Gastrocnemius medialis (tissue), 4 donors: Measurements from ENCODE around the gene RPL22L1. TPM values are rescaled to one million over a fixed set of nuclear protein-coding genes. Genes with fewer than 3 reads are reported as not detected.

Source experiments
- ATAC-seq, 2 donors: fragments of 150-250 bp; one replicate each; pipeline ENCODE4 v1.9.1; 2016
- DNase-seq, 2 donors: peaks; one replicate each; pipeline ENCODE4 v3.0.0-alpha.2; 2019
- H3K27ac ChIP-seq, 4 donors: fragments of 200-600 bp; sonication (generic); 1 replicate in 1 of 4; 2 replicates in 3 of 4; pipeline ENCODE4 v1.5.1; 2016 to 2018; ENCODE audit warnings: mild to moderate bottlenecking in 2 of 4, moderate library complexity in 1 of 4
- H3K27me3 ChIP-seq, 3 donors: fragments of 200-600 bp; sonication (generic) in 2 of 3; 1 replicate in 1 of 3; 2 replicates in 2 of 3; pipeline versions ENCODE4 v1.5.1 to v1.6.0; 2016 to 2019; ENCODE audit warnings: mild to moderate bottlenecking in 1 of 3, moderate library complexity in 1 of 3
- H3K36me3 ChIP-seq, 2 donors: fragments of 200-600 bp; sonication (generic) in 1 of 2; one replicate each; pipeline ENCODE4 v1.5.1; 2017 to 2018
- H3K4me1 ChIP-seq, 2 donors: fragments of 200-600 bp; sonication (generic) in 1 of 2; one replicate each; pipeline ENCODE4 v1.5.1; 2016 to 2017; ENCODE audit warnings: mild to moderate bottlenecking in 2 of 2
- H3K4me3 ChIP-seq, 4 donors: fragments of 200-600 bp; sonication (generic) in 3 of 4; 1 replicate in 1 of 4; 2 replicates in 3 of 4; pipeline ENCODE4 v1.5.1; 2016 to 2019; ENCODE audit warnings: mild to moderate bottlenecking in 2 of 4
- H3K9me3 ChIP-seq, 3 donors: fragments of 200-600 bp; sonication (generic) in 2 of 3; 1 replicate in 1 of 3; 2 replicates in 2 of 3; pipeline ENCODE4 v1.5.1; 2016 to 2019
- POLR2A ChIP-seq, 2 donors: fragments of 450-650 bp; IDR thresholded peaks; one replicate each; pipeline ENCODE4 v1.6.1; 2017; ENCODE audit warnings: antibody characterized with exemption in 2 of 2, mild to moderate bottlenecking in 2 of 2, moderate library complexity in 2 of 2
- in situ Hi-C, 4 donors: fragments of 200-750 bp; cut with MboI; loops; one replicate each; pipeline versions ENCODE4 v1.15.0 to v1.8.0; 2017; ENCODE audit warnings: low sequenced_read_pairs in 4 of 4
- intact Hi-C: fragments of 100-400 bp; cut with DNase I; formaldehyde crosslinking; loops from one replicate; pipeline ENCODE4 v1.15.1; 2023; ENCODE audit warnings: low total_unique reads
- total RNA-seq, 4 donors: library from RNA; depleted of rRNA; stranded (reverse); fragments of >200 nt; gene quantifications; one replicate each; pipeline versions ENCODE4 v1.1.0 to v1.2.3, GENCODE V29; 2016
- TF ChIP-seq, protein P1 (sequence below), 5 experiments: fragments of 450-650 bp in 3 of 5; fragments of 200-600 bp in 2 of 5; sonication (generic) in 2 of 5; IDR thresholded peaks in 4 of 5; conservative IDR thresholded peaks in 1 of 5; 1 replicate in 4 of 5; 2 replicates in 1 of 5; pipeline ENCODE4 v1.5.1; 2016 to 2019; ENCODE audit warnings: antibody characterized with exemption in 5 of 5, mild to moderate bottlenecking in 3 of 5, moderate library complexity in 3 of 5

The RPL22L1 gene
- total RNA-seq: 10 to 100 TPM; 28.3 to 83.5 (median 29.5) TPM

DNA sequence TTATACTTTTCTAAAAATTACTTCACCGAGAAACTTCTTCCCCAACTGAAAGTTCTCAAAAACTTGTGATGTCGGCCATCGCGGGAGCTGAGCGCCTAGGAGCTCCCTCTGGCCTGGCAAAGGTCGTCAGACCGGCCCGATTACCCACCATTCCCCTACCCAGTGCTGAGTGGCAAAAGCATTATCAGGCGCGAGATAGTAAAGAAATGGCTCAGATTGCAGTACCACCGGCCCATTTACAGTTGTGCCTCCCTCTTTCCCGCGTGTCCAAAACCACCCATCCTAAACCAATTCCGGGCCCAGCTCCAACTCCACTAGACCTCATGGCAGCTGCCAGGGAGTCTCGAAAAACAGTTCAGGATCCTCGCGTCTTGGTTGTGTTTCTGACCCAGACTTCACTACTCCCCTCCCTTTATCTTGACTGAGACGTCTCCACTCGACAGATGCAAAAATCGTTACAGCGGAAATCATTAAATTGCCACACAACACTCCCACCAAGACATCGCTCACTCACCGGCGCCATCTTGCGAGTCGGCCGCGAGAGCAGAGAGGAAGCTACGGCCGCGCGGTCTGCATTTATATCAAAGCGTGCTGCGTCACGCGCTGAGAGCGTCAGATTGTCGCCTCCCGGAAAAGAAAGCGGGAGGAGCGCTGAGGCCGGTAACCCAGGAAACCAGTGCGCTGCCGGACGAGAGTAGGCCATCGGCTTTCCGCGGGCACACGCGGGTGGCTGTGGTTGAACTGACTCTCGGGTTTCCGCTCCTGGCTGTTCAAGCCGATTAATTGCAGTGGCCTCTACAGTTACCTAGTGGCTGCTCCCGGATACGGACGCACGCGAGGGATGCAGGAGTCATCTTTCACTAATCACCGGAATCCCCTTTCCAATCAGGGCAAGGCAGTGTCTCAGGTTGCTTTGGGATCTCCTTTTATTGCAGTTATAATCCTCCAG is at the start of gene RPL22L1:
Gene RPL22L1 (minus strand): TSS at position 551 of the 949 bp plus-strand sequence. CDS start 28 bp downstream, at position 523.
- peaks cover 0 to 25% of the 10 kb centered on the region in 2 donors for H3K36me3 ChIP-seq
- DNase-seq (peak; percentile 86 to 88), ATAC-seq (peak; percentile 96 to 98)
- peaks cover 11 to 15% of the 10 kb centered on the region in 2 donors for H3K4me1 ChIP-seq
- H3K9me3 ChIP-seq: no peaks in the 10 kb centered on the region
- intact Hi-C loops: loop anchor here (10.0 kb wide), 1 partner anchor 685 kb away; the partner anchor contains the start of gene PHC3
- H3K4me3 ChIP-seq: peak within 1 kb of the TSS; percentile 70 to 86 (median 81)
- peak within 1 kb of the TSS; percentile 71 to 86 (median 82) for H3K27ac ChIP-seq
- no peaks in the 10 kb centered on the region for H3K27me3 ChIP-seq
- in situ Hi-C loops: no loop called here
- TF ChIP-seq, protein P1, sequence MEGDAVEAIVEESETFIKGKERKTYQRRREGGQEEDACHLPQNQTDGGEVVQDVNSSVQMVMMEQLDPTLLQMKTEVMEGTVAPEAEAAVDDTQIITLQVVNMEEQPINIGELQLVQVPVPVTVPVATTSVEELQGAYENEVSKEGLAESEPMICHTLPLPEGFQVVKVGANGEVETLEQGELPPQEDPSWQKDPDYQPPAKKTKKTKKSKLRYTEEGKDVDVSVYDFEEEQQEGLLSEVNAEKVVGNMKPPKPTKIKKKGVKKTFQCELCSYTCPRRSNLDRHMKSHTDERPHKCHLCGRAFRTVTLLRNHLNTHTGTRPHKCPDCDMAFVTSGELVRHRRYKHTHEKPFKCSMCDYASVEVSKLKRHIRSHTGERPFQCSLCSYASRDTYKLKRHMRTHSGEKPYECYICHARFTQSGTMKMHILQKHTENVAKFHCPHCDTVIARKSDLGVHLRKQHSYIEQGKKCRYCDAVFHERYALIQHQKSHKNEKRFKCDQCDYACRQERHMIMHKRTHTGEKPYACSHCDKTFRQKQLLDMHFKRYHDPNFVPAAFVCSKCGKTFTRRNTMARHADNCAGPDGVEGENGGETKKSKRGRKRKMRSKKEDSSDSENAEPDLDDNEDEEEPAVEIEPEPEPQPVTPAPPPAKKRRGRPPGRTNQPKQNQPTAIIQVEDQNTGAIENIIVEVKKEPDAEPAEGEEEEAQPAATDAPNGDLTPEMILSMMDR (IDR thresholded peaks at IDR 0.05 in 4 of 5, conservative IDR thresholded peaks at IDR 0.05 in 1 of 5): no peak
- peak; percentile 83 to 84 for TF ChIP-seq POLR2A (IDR thresholded peaks at IDR 0.05)

DNA sequence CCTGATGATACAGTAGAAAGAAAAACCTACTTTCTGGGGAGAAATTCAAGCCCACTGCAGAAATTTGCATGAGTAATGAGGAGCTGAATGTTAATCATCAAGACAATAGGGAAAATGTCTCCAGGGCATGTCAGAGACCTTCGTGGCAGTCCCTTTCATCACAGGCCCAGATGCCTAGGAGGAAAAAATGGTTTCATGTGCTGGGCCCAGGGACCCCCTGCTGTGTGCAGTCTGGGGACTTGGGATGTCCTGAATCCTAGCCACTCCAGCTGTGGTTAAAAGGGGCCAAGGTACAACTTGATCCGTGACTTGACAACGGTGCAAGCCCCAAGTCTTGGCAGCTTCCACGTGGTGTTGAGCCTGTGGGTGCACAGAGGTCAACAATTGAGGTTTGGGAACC is 48.7 kb upstream of the RPL22L1 start:
- H3K27ac ChIP-seq: no peak overlapping the region
- TF ChIP-seq, protein P1 (IDR thresholded peaks at IDR 0.05 in 4 of 5, conservative IDR thresholded peaks at IDR 0.05 in 1 of 5): no peak
- TF ChIP-seq POLR2A (IDR thresholded peaks at IDR 0.05): no peak
- no peaks in the 10 kb centered on the region for H3K36me3 ChIP-seq
- peaks cover 0 to 5% (median 0%) of the 10 kb centered on the region in 3 donors for H3K9me3 ChIP-seq
- DNase-seq (no peak), ATAC-seq (no peak)
- in situ Hi-C loops: no loop called here
- no peak overlapping the region for H3K4me3 ChIP-seq
- H3K27me3 ChIP-seq: no peaks in the 10 kb centered on the region
- no peaks in the 10 kb centered on the region for H3K4me1 ChIP-seq
- intact Hi-C loops: no loop called here

DNA sequence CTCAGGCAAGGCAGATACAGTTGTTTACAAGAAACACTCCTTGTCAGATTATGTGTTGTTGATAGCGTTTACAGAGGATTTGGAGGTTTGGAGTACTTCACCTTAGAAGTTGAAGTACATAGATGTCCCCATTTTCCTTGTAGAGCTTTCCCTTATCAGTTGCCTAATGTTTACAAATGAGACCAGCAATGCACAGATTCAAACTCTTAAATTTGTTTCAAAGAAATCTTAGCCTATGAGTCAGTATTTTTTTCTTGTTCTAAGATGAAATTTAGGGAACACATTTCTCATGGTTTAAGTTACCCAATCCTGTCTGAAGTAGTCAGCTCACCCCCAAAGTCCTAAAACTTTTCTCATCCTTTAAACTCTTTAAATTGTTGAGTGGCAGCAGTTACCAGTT is 44.7 kb upstream of the RPL22L1 start:
- Histone ChIP-seq H3K9me3 (peaks cover 0 to 5% (median 2%) of the 10 kb centered on the region in 3 donors), H3K36me3 (no peaks in the 10 kb centered on the region), H3K4me3 (no peak overlapping the region), H3K4me1 (no peaks in the 10 kb centered on the region), H3K27me3 (no peaks in the 10 kb centered on the region), H3K27ac (no peak overlapping the region)
- no peak for TF ChIP-seq POLR2A (IDR thresholded peaks at IDR 0.05)
- TF ChIP-seq, protein P1 (IDR thresholded peaks at IDR 0.05 in 4 of 5, conservative IDR thresholded peaks at IDR 0.05 in 1 of 5): no peak
- in situ Hi-C loops (no loop called here), intact Hi-C loops (no loop called here)
- DNase-seq: no peak
- ATAC-seq: no peak

DNA sequence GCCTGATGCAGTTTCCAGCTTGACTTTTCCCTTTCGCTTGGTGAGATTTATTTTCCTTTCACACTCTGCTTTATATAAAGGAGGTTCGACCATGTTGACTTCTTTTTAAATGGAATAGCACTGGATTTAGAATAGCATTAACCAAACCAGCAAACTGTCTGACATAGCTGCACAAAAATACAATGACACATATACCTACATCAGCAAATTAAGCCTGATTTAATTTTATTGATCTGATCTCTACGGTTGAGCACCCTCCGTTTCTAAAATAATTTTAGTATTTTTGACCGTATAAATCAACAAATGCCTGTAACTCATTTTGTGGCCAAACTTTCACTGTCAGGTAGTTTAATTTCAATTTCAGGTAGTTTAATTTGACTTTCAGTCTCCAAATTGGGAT is 44.2 kb upstream of the RPL22L1 start:
- no peak for DNase-seq
- H3K27ac ChIP-seq: no peak overlapping the region
- no peaks in the 10 kb centered on the region for H3K4me1 ChIP-seq
- ATAC-seq: no peak
- intact Hi-C loops (no loop called here), in situ Hi-C loops (no loop called here)
- H3K9me3 ChIP-seq: peaks cover 0 to 5% (median 2%) of the 10 kb centered on the region in 3 donors
- H3K36me3 ChIP-seq: no peaks in the 10 kb centered on the region
- H3K4me3 ChIP-seq: no peak overlapping the region
- H3K27me3 ChIP-seq: no peaks in the 10 kb centered on the region
- TF ChIP-seq, protein P1 (IDR thresholded peaks at IDR 0.05 in 4 of 5, conservative IDR thresholded peaks at IDR 0.05 in 1 of 5): no peak
- no peak for TF ChIP-seq POLR2A (IDR thresholded peaks at IDR 0.05)
